Measurements from ENCODE around the gene COPA.

The COPA gene

GRCh38 chr1:160264795-160265307 is 78.2 kb downstream of the COPA start:
- DNase-seq (ENCODE audit: low spot score): no peak

- peak; percentile 98 for DNase-seq (ENCODE audit: low spot score)
Observed at GRCh38 chr1:160261893-160262794, 80.9 kb downstream of the COPA start, which contains the start of gene DCAF8. DCAF8 (minus strand) TSS chr1:160262549; CDS start chr1:160244008, 18,541 bp downstream.

- peak; percentile 61 for DNase-seq (ENCODE audit: low spot score)
Observed at GRCh38 chr1:160261556-160261892, 81.5 kb downstream of the COPA start.

GRCh38 chr1:160260406-160261382 is 82.4 kb downstream of the COPA start:
- peak; percentile 42 for DNase-seq (ENCODE audit: low spot score)

- DNase-seq (ENCODE audit: low spot score): no peak
Observed at GRCh38 chr1:160258177-160258798, 84.8 kb downstream of the COPA start.

- DNase-seq (ENCODE audit: low spot score): no peak
Observed at GRCh38 chr1:160257411-160258015, 85.5 kb downstream of the COPA start.

- peak; percentile 76 for DNase-seq (ENCODE audit: low spot score)
Observed at GRCh38 chr1:160256396-160257046, 86.5 kb downstream of the COPA start.

GRCh38 chr1:160255781-160256300 is 87.2 kb downstream of the COPA start:
- no peak for DNase-seq (ENCODE audit: low spot score)

GRCh38 chr1:160251687-160252526 is 91.1 kb downstream of the COPA start:
- DNase-seq (ENCODE audit: low spot score): peak; percentile 80

GRCh38 chr1:160251011-160251410 is 92.0 kb downstream of the COPA start:
- DNase-seq (ENCODE audit: low spot score): no peak

- DNase-seq (ENCODE audit: low spot score): no peak
Observed at GRCh38 chr1:160247053-160247452, 96.0 kb downstream of the COPA start.

- no peak for DNase-seq (ENCODE audit: low spot score)
Observed at GRCh38 chr1:160245434-160245833, 97.6 kb downstream of the COPA start.

- DNase-seq (ENCODE audit: low spot score): no peak
Observed at GRCh38 chr1:160244209-160244608, 98.8 kb downstream of the COPA start.

GRCh38 chr1:160243767-160244166 is 99.3 kb downstream of the COPA start:
- DNase-seq (ENCODE audit: low spot score): no peak

GRCh38 chr1:160239582-160240299 is 103.3 kb downstream of the COPA start:
- no peak for DNase-seq (ENCODE audit: low spot score)
